HepG2 (cell line): Measurements from ENCODE around the gene CCNG1. TPM values are rescaled to one million over a fixed set of nuclear protein-coding genes. Genes with fewer than 3 reads are reported as not detected.
"Not testable (repeated sequence)": the region's sequence is repeated elsewhere in the genome, so short reads cannot be mapped to it uniquely, and the experiment has no call there.

Experiments used
- ATAC-seq: fragments of 200-7000 bp; cut with Tn5 transposase; 3 replicates; pipeline ENCODE4 v1.9.1; 2020; ENCODE audit warnings: mild to moderate bottlenecking, moderate library complexity
- BruUV-seq: library from RNA; stranded (reverse); fragments of 400-500 nt; replicated peaks from 2 replicates; lab custom pipeline; 2021; lab: Mats Ljungman, UMichigan
- CTCF ChIA-PET: fragments of 300-600 bp; formaldehyde crosslinking; extraction: SDS; loops from one replicate; lab custom pipeline; 2021; ENCODE audit warnings: low total read pairs, inconsistent platforms, low intra/inter-chr PET ratio; lab: Yijun Ruan, JAX
- POLR2A ChIA-PET: fragments of 350-600 bp; sonication (Branson Sonifier 250); formaldehyde crosslinking; loops from one replicate; lab custom pipeline; 2020; ENCODE audit warnings: antibody characterized with exemption, inconsistent platforms; lab: Yijun Ruan, JAX
- DNase-seq: peaks from one replicate; pipeline ENCODE4 v3.0.0-alpha.2; 2015; ENCODE audit warnings: low spot score
- FAIRE-seq: peaks from 3 replicates; lab custom pipeline; 2011; peaks lifted over from hg19 to GRCh38; lab: Jason Lieb, UNC
- H2AFZ ChIP-seq: one replicate; pipeline ENCODE4 v1.6.1; 2011; ENCODE audit warnings: low read length, inconsistent platforms
- H3K27ac ChIP-seq: fragments of 300-600 bp; 3 replicates; pipeline ENCODE4 v1.8.0; 2011; ENCODE audit warnings: mixed run types, mild to moderate bottlenecking, mixed read lengths, low read length, inconsistent platforms; ENCODE audit not compliant: insufficient read depth; ENCODE audit errors: extremely low read length
- H3K27me3 ChIP-seq, 2 experiments: fragments of 200-600 bp in 1 of 2; 2 replicates in 1 of 2; 3 replicates in 1 of 2; pipeline versions ENCODE4 v1.6.0 to v1.8.0; 2011; ENCODE audit warnings: low read length in 2 of 2, mild to moderate bottlenecking in 2 of 2, moderate library complexity in 2 of 2, inconsistent platforms in 1 of 2; ENCODE audit not compliant: insufficient read depth in 2 of 2, control insufficient read depth in 1 of 2
- H3K36me3 ChIP-seq, 2 experiments: fragments of 200-600 bp in 1 of 2; replicated peaks in 1 of 2; 2 replicates in 1 of 2; 3 replicates in 1 of 2; pipeline versions ENCODE4 v1.5.1 to v1.8.0; 2011; ENCODE audit warnings: low read length in 2 of 2, inconsistent platforms in 1 of 2; ENCODE audit not compliant: insufficient read depth in 2 of 2, control insufficient read depth in 1 of 2
- H3K4me1 ChIP-seq: 2 replicates; pipeline ENCODE4 v1.5.1; 2012; ENCODE audit warnings: low read length, inconsistent platforms; ENCODE audit not compliant: insufficient read depth
- H3K4me2 ChIP-seq: 2 replicates; pipeline ENCODE4 v1.6.0; 2011; ENCODE audit warnings: low read depth, low read length, inconsistent platforms
- H3K4me3 ChIP-seq, 3 experiments: fragments of 200-600 bp in 1 of 3; sonication (generic), shearing (Covaris generic) in 1 of 3; replicated peaks in 1 of 3; 2 replicates each; pipeline ENCODE4 v1.5.1; 2011 to 2016; ENCODE audit warnings: low read length in 3 of 3, inconsistent platforms in 2 of 3, low read depth in 2 of 3, mild to moderate bottlenecking in 2 of 3, control low read depth in 1 of 3, mixed read lengths in 1 of 3; ENCODE audit not compliant: insufficient read depth in 1 of 3
- H3K79me2 ChIP-seq: one replicate; pipeline ENCODE4 v1.6.1; 2011; ENCODE audit warnings: low read length, inconsistent platforms; ENCODE audit not compliant: insufficient read depth
- H3K9ac ChIP-seq: 2 replicates; pipeline ENCODE4 v1.6.0; 2011; ENCODE audit warnings: mild to moderate bottlenecking, low read depth, low read length, inconsistent platforms; ENCODE audit not compliant: insufficient read depth
- H3K9me3 ChIP-seq: 2 replicates; pipeline ENCODE4 v1.5.1; 2012; ENCODE audit warnings: mild to moderate bottlenecking, low read length
- H4K20me1 ChIP-seq: 2 replicates; pipeline ENCODE4 v1.6.0; 2011; ENCODE audit warnings: inconsistent platforms, mild to moderate bottlenecking, low read length, moderate library complexity; ENCODE audit not compliant: insufficient read depth
- ARNT ChIP-seq: fragments of 450-650 bp; IDR thresholded peaks from 2 replicates; pipeline ENCODE4 v1.6.1; 2017
- ATF7 ChIP-seq, 2 experiments: fragments of 450-650 bp in 1 of 2; sonication (generic) in 1 of 2; formaldehyde crosslinking in 1 of 2; IDR thresholded peaks; 2 replicates each; pipeline versions ENCODE4 v1.4.0 to v1.6.1; 2016 to 2020; ENCODE audit warnings: antibody characterized with exemption in 1 of 2, mild to moderate bottlenecking in 1 of 2, missing genetic modification reagents in 1 of 2
- CREB1 ChIP-seq, 2 experiments: fragments of 450-650 bp in 1 of 2; IDR thresholded peaks; 2 replicates each; pipeline ENCODE4 v1.6.1; 2016 to 2017; ENCODE audit warnings: control low read depth in 1 of 2, mild to moderate bottlenecking in 1 of 2, missing compliant biosample characterization in 1 of 2, missing genetic modification characterization in 1 of 2
- REPIN1 ChIP-seq: sonication (generic); formaldehyde crosslinking; IDR thresholded peaks from 2 replicates; pipeline ENCODE4 v1.8.0; 2022; ENCODE audit warnings: missing genetic modification reagents, low read depth, mild to moderate bottlenecking, borderline replicate concordance
- ZBTB1 ChIP-seq: sonication (generic); formaldehyde crosslinking; IDR thresholded peaks from 2 replicates; pipeline ENCODE4 v1.4.0; 2020; ENCODE audit warnings: missing genetic modification reagents, borderline replicate concordance
- ZNF317 ChIP-seq: sonication (generic); formaldehyde crosslinking; IDR thresholded peaks from 2 replicates; pipeline ENCODE4 v1.5.0; 2020; ENCODE audit warnings: mild to moderate bottlenecking, missing genetic modification reagents
- ZNF572 ChIP-seq: sonication (generic); formaldehyde crosslinking; IDR thresholded peaks from 2 replicates; pipeline ENCODE4 v1.5.1; 2020; ENCODE audit warnings: mild to moderate bottlenecking, missing genetic modification reagents
- whole genome bisulfite sequencing: methylation state at CpG from one replicate; pipeline ENCODE4 v1.1.6; 2017; ENCODE audit warnings: low lambda C conversion rate; 5-methylcytosine and 5-hydroxymethylcytosine counted together
- in situ Hi-C: cut with HindIII; loops from 2 replicates; pipeline ENCODE4 v1.10.0; 2017; ENCODE audit warnings: low pct_unique_long_range_greater_than_20kb; ENCODE audit not compliant: extremely low pct_ligation_motif_present
- intact Hi-C: fragments of 100-400 bp; cut with micrococcal nuclease; formaldehyde crosslinking; loops from one replicate; pipeline ENCODE4 v1.10.0; 2022; ENCODE audit not compliant: unreplicated experiment
- polyA plus RNA-seq, 8 experiments: library from polyadenylated mRNA; depleted of rRNA in 3 of 8; stranded (reverse) in 7 of 8; unstranded in 1 of 8; fragments of >200 nt; fragmentation: Illumina TruSeq in 4 of 8; extraction: Trizol in 4 of 8; gene quantifications; 2 replicates each; pipeline versions ENCODE4 v1.2.1 to v1.2.3, GENCODE V29; 2011 to 2016; ENCODE audit warnings: low read depth in 4 of 8, missing spikeins in 1 of 8, mixed read lengths in 1 of 8; ENCODE audit not compliant: insufficient read depth in 1 of 8
- total RNA-seq, 5 experiments: library from RNA; depleted of rRNA; stranded (reverse); fragments of >200 nt; fragmentation: Illumina TruSeq; extraction: Trizol; gene quantifications; 2 replicates each; pipeline ENCODE4 v1.2.3, GENCODE V29; 2016; ENCODE audit warnings: low read depth in 1 of 5
- TF ChIP-seq, protein P1 (sequence below): conservative IDR thresholded peaks from 2 replicates; pipeline ENCODE4 v1.6.1; 2018; ENCODE audit warnings: missing genetic modification reagents
- TF ChIP-seq, protein P2 (sequence below): sonication (generic); formaldehyde crosslinking; IDR thresholded peaks from 2 replicates; pipeline ENCODE4 v1.4.0; 2020; ENCODE audit warnings: missing genetic modification reagents
- TF ChIP-seq, protein P3 (sequence below): sonication (generic); formaldehyde crosslinking; IDR thresholded peaks from 2 replicates; pipeline ENCODE4 v1.4.0; 2020; ENCODE audit warnings: missing genetic modification reagents
- TF ChIP-seq, protein P4 (sequence below): sonication (generic); formaldehyde crosslinking; IDR thresholded peaks from 2 replicates; pipeline ENCODE4 v1.5.1; 2020; ENCODE audit warnings: missing genetic modification reagents, mild to moderate bottlenecking, borderline replicate concordance

CCNG1 gene
- total and polyA plus RNA-seq, 2 of the 13 experiments (the other 11 are each of a cell fraction or from before 2014, with no cell fraction given), result 181 to 353 TPM

GRCh38 chr5:163410505-163410904, 26.9 kb upstream of the CCNG1 start:
- Histone ChIP-seq H3K4me2 (no peak overlapping the region), H3K4me1 (no peaks in the 10 kb centered on the region), H3K4me3 (no peak overlapping the region), H3K36me3 (no peaks in the 10 kb centered on the region), H3K9me3 (no peaks in the 10 kb centered on the region), H3K27me3 (peaks cover 0 to 1% of the 10 kb centered on the region in 2 experiments; a peak in 1 of 5 replicates), H2AFZ (no peak overlapping the region), H3K9ac (no peak overlapping the region), H3K79me2 (no peaks in the 10 kb centered on the region), H3K27ac (no peak overlapping the region), H4K20me1 (no peaks in the 10 kb centered on the region)
- 13% methylated on average over 2 of the region's 2 CpGs for WGBS
- ATAC-seq (no peak), DNase-seq (no peak), FAIRE-seq (no peak)
- TF ChIP-seq, protein P1, sequence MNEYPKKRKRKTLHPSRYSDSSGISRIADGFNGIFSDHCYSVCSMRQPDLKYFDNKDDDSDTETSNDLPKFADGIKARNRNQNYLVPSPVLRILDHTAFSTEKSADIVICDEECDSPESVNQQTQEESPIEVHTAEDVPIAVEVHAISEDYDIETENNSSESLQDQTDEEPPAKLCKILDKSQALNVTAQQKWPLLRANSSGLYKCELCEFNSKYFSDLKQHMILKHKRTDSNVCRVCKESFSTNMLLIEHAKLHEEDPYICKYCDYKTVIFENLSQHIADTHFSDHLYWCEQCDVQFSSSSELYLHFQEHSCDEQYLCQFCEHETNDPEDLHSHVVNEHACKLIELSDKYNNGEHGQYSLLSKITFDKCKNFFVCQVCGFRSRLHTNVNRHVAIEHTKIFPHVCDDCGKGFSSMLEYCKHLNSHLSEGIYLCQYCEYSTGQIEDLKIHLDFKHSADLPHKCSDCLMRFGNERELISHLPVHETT (CRISPR knock-in tag), result no peak
- TF ChIP-seq ZNF572 (CRISPR knock-in tag) (no peak), ATF7 (IDR thresholded peaks at IDR 0.05) (no peak), ATF7 (CRISPR knock-in tag; IDR thresholded peaks at IDR 0.05) (no peak), ZNF317 (CRISPR knock-in tag) (no peak), ZBTB1 (CRISPR knock-in tag) (no peak), REPIN1 (no peak), ARNT (no peak), CREB1 (IDR thresholded peaks at IDR 0.05) (no peak), CREB1 (CRISPR knock-in tag; IDR thresholded peaks at IDR 0.05) (no peak)
- TF ChIP-seq, protein P2, sequence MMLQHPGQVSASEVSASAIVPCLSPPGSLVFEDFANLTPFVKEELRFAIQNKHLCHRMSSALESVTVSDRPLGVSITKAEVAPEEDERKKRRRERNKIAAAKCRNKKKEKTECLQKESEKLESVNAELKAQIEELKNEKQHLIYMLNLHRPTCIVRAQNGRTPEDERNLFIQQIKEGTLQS (CRISPR knock-in tag), result no peak
- TF ChIP-seq, protein P3, sequence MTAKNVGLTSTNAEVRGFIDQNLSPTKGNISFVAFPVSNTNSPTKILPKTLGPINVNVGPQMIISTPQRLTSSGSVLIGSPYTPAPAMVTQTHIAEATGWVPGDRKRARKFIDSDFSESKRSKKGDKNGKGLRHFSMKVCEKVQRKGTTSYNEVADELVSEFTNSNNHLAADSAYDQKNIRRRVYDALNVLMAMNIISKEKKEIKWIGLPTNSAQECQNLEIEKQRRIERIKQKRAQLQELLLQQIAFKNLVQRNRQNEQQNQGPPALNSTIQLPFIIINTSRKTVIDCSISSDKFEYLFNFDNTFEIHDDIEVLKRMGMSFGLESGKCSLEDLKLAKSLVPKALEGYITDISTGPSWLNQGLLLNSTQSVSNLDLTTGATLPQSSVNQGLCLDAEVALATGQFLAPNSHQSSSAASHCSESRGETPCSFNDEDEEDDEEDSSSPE, result no peak
- TF ChIP-seq, protein P4, sequence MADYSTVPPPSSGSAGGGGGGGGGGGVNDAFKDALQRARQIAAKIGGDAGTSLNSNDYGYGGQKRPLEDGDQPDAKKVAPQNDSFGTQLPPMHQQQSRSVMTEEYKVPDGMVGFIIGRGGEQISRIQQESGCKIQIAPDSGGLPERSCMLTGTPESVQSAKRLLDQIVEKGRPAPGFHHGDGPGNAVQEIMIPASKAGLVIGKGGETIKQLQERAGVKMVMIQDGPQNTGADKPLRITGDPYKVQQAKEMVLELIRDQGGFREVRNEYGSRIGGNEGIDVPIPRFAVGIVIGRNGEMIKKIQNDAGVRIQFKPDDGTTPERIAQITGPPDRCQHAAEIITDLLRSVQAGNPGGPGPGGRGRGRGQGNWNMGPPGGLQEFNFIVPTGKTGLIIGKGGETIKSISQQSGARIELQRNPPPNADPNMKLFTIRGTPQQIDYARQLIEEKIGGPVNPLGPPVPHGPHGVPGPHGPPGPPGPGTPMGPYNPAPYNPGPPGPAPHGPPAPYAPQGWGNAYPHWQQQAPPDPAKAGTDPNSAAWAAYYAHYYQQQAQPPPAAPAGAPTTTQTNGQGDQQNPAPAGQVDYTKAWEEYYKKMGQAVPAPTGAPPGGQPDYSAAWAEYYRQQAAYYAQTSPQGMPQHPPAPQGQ (CRISPR knock-in tag), result no peak
- intact Hi-C loops (no loop called here), in situ Hi-C loops (loop anchor here (25.0 kb wide), 1 partner anchor 1873 kb away; the partner anchor contains the start of gene GABRB2)
- CTCF ChIA-PET, result no interaction called here
- no TSS peak for BruUV-seq
- POLR2A ChIA-PET, result no interaction called here

- in situ Hi-C loops, result loop anchor here (25.0 kb wide), 1 partner anchor 1878 kb away; the partner anchor contains the start of gene GABRB2
- DNase-seq, FAIRE-seq, ATAC-seq, H3K36me3 ChIP-seq, H2AFZ ChIP-seq, H3K4me3 ChIP-seq, CTCF ChIA-PET, H3K27me3 ChIP-seq, H3K27ac ChIP-seq, H4K20me1 ChIP-seq, intact Hi-C loops, H3K79me2 ChIP-seq, H3K9me3 ChIP-seq, H3K4me2 ChIP-seq, POLR2A ChIA-PET, H3K9ac ChIP-seq, BruUV-seq: not testable (repeated sequence)
- 70% methylated on average over 15 of the region's 15 CpGs for WGBS
- H3K4me1 ChIP-seq, result peaks cover 13% of the 10 kb centered on the region
Observed at GRCh38 chr5:163415673-163416072, 21.7 kb upstream of the CCNG1 start.
